GM15510 (cell line): Measurements from ENCODE around the gene EXOSC7.

Source experiments
- POLR2A ChIP-seq: IDR thresholded peaks from 3 replicates; pipeline ENCODE4 v1.6.1; 2011; ENCODE audit warnings: borderline replicate concordance; ENCODE audit not compliant: insufficient read length; ENCODE audit errors: extremely low read depth

Gene EXOSC7

GRCh38 chr3:44996556-44996969 lies 20.5 kb downstream of the EXOSC7 start:
- TF ChIP-seq POLR2A, result no peak

GRCh38 chr3:44999782-45000181 lies 23.7 kb downstream of the EXOSC7 start:
- TF ChIP-seq POLR2A, result no peak

GRCh38 chr3:45000823-45001222 lies 24.8 kb downstream of the EXOSC7 start:
- no peak for TF ChIP-seq POLR2A

- TF ChIP-seq POLR2A, result no peak
Observed at GRCh38 chr3:45001738-45002137, 25.7 kb downstream of the EXOSC7 start.

- no peak for TF ChIP-seq POLR2A
Observed at GRCh38 chr3:45002139-45002660, 26.2 kb downstream of the EXOSC7 start.

GRCh38 chr3:45002720-45003119 lies 26.7 kb downstream of the EXOSC7 start:
- TF ChIP-seq POLR2A, result no peak

- TF ChIP-seq POLR2A, result no peak
Observed at GRCh38 chr3:45003406-45003805, 27.4 kb downstream of the EXOSC7 start.

- TF ChIP-seq POLR2A, result no peak
Observed at GRCh38 chr3:45003859-45004258, 27.8 kb downstream of the EXOSC7 start.

- no peak for TF ChIP-seq POLR2A
Observed at GRCh38 chr3:45007091-45007490, 31.0 kb downstream of the EXOSC7 start.

GRCh38 chr3:45008117-45008516 lies 32.1 kb downstream of the EXOSC7 start:
- no peak for TF ChIP-seq POLR2A

GRCh38 chr3:45009868-45010267 lies 33.8 kb downstream of the EXOSC7 start:
- TF ChIP-seq POLR2A, result no peak

GRCh38 chr3:45010811-45011333 lies 34.8 kb downstream of the EXOSC7 start:
- TF ChIP-seq POLR2A, result no peak

- no peak for TF ChIP-seq POLR2A
Observed at GRCh38 chr3:45011756-45012508, 35.9 kb downstream of the EXOSC7 start.

GRCh38 chr3:45012577-45012976 lies 36.5 kb downstream of the EXOSC7 start:
- no peak for TF ChIP-seq POLR2A

GRCh38 chr3:45016916-45017315 lies 40.9 kb downstream of the EXOSC7 start:
- no peak for TF ChIP-seq POLR2A

GRCh38 chr3:45017821-45018220 lies 41.8 kb downstream of the EXOSC7 start:
- no peak for TF ChIP-seq POLR2A
